Peyer's patch (tissue), 4 donors: ENCODE data around the gene SCAMP1.

Experiments
- POLR2A ChIP-seq, 2 donors: fragments of 450-650 bp; IDR thresholded peaks; one replicate each; pipeline ENCODE4 v1.5.1; 2017; ENCODE audit warnings: antibody characterized with exemption in 2 of 2, mild to moderate bottlenecking in 2 of 2, moderate library complexity in 2 of 2
- TF ChIP-seq, protein P1 (sequence below), 6 experiments: fragments of 450-650 bp in 4 of 6; fragments of 200-600 bp in 2 of 6; sonication (generic) in 1 of 6; IDR thresholded peaks; one replicate each; pipeline ENCODE4 v1.5.1; 2017 to 2019; ENCODE audit warnings: antibody characterized with exemption in 6 of 6, mild to moderate bottlenecking in 3 of 6, moderate library complexity in 1 of 6

DNA sequence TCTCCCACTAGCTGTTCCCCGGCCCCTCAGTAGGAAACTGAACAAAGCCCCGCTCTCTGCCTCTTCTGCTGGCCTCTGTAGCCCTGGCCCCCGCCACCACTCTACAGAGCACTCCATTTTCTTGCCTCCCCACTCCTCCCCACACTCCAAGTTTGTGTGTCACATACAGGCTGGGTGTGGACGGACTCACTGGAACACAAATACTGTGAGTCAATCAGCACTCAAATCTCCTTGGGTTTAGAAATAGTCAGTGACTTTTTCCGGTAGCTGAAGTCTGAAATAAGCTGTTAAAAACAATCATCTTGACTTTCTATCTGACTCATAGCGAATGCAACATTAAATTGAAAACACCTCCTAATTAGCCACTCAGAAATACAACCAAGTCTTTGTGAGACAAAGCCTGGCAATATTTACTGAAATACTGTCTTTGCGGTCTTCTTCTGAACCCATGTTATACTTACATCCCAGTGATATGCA, 165.7 kb downstream of the SCAMP1 start:
- TF ChIP-seq, protein P1, sequence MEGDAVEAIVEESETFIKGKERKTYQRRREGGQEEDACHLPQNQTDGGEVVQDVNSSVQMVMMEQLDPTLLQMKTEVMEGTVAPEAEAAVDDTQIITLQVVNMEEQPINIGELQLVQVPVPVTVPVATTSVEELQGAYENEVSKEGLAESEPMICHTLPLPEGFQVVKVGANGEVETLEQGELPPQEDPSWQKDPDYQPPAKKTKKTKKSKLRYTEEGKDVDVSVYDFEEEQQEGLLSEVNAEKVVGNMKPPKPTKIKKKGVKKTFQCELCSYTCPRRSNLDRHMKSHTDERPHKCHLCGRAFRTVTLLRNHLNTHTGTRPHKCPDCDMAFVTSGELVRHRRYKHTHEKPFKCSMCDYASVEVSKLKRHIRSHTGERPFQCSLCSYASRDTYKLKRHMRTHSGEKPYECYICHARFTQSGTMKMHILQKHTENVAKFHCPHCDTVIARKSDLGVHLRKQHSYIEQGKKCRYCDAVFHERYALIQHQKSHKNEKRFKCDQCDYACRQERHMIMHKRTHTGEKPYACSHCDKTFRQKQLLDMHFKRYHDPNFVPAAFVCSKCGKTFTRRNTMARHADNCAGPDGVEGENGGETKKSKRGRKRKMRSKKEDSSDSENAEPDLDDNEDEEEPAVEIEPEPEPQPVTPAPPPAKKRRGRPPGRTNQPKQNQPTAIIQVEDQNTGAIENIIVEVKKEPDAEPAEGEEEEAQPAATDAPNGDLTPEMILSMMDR (IDR thresholded peaks at IDR 0.05) = no peak
- TF ChIP-seq POLR2A (IDR thresholded peaks at IDR 0.05) = no peak
